ENCODE data around the gene NAP1L5.

The NAP1L5 gene

GRCh38 chr4:88661739-88662138 lies 35.9 kb downstream of the NAP1L5 start:
- DNase-seq (ENCODE audit: low read depth in 1 of 2, low spot score in 1 of 2), result no peak

GRCh38 chr4:88660446-88661294 lies 37.0 kb downstream of the NAP1L5 start:
- DNase-seq (ENCODE audit: low read depth in 1 of 2, low spot score in 1 of 2), result no peak

- DNase-seq (ENCODE audit: low read depth in 1 of 2, low spot score in 1 of 2), result no peak
Measured at GRCh38 chr4:88659890-88660208, 37.8 kb downstream of the NAP1L5 start.

- no peak for DNase-seq (ENCODE audit: low read depth in 1 of 2, low spot score in 1 of 2)
Measured at GRCh38 chr4:88659055-88659889, 38.4 kb downstream of the NAP1L5 start.

GRCh38 chr4:88655226-88655625 lies 42.4 kb downstream of the NAP1L5 start:
- DNase-seq (ENCODE audit: low read depth in 1 of 2, low spot score in 1 of 2), result no peak

GRCh38 chr4:88653371-88653946 lies 44.2 kb downstream of the NAP1L5 start:
- no peak for DNase-seq (ENCODE audit: low read depth in 1 of 2, low spot score in 1 of 2)

- DNase-seq (ENCODE audit: low read depth in 1 of 2, low spot score in 1 of 2), result no peak
Measured at GRCh38 chr4:88649716-88650115, 47.9 kb downstream of the NAP1L5 start.

- DNase-seq (ENCODE audit: low read depth in 1 of 2, low spot score in 1 of 2), result no peak
Measured at GRCh38 chr4:88646528-88647280, 50.9 kb downstream of the NAP1L5 start.

- DNase-seq (ENCODE audit: low read depth in 1 of 2, low spot score in 1 of 2), result no peak
Measured at GRCh38 chr4:88645994-88646393, 51.6 kb downstream of the NAP1L5 start.
